ENCODE measurements around the gene SERHL2. TPM values are rescaled to one million over a fixed set of nuclear protein-coding genes. Genes with fewer than 3 reads are reported as not detected.
A peak's percentile ranks its signal among the peaks of the same experiment; 100 is the strongest.
"Not testable (repeated sequence)": the region's sequence is repeated elsewhere in the genome, so short reads cannot be mapped to it uniquely, and the experiment has no call there.

Gene SERHL2
- total RNA-seq, 1 donor from 2014 or later = 3.1 TPM

GRCh38 chr22:42560381-42560780 is 6.6 kb downstream of the SERHL2 start:
- no peaks in the 10 kb centered on the region for H3K9me3 ChIP-seq

GRCh38 chr22:42560781-42561180 is 7.0 kb downstream of the SERHL2 start:
- no peak overlapping the region for H3K4me3 ChIP-seq
- DNase-seq (ENCODE audit: low spot score in 2 of 2) = no peak
- TF ChIP-seq, protein P1, sequence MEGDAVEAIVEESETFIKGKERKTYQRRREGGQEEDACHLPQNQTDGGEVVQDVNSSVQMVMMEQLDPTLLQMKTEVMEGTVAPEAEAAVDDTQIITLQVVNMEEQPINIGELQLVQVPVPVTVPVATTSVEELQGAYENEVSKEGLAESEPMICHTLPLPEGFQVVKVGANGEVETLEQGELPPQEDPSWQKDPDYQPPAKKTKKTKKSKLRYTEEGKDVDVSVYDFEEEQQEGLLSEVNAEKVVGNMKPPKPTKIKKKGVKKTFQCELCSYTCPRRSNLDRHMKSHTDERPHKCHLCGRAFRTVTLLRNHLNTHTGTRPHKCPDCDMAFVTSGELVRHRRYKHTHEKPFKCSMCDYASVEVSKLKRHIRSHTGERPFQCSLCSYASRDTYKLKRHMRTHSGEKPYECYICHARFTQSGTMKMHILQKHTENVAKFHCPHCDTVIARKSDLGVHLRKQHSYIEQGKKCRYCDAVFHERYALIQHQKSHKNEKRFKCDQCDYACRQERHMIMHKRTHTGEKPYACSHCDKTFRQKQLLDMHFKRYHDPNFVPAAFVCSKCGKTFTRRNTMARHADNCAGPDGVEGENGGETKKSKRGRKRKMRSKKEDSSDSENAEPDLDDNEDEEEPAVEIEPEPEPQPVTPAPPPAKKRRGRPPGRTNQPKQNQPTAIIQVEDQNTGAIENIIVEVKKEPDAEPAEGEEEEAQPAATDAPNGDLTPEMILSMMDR (IDR thresholded peaks at IDR 0.05) = peak in 2 of 3 experiments; percentile 19 to 36
- no peaks in the 10 kb centered on the region for H3K9me3 ChIP-seq
- H3K36me3 ChIP-seq = no peaks in the 10 kb centered on the region
- no peak overlapping the region for H3K27ac ChIP-seq
- no peaks in the 10 kb centered on the region for H3K4me1 ChIP-seq
- intact Hi-C loops (cut with DNase I) = no loop called here
- no peaks in the 10 kb centered on the region for H3K27me3 ChIP-seq

More at GRCh38 chr22:42560381-42560780, 6.6 kb downstream of the SERHL2 start:
- Histone ChIP-seq H3K27ac (no peak overlapping the region), H3K4me3 (no peak overlapping the region), H3K27me3 (no peaks in the 10 kb centered on the region), H3K4me1 (no peaks in the 10 kb centered on the region), H3K36me3 (no peaks in the 10 kb centered on the region)
- DNase-seq (ENCODE audit: low spot score in 2 of 2) = no peak
- intact Hi-C loops (cut with DNase I) = no loop called here
- TF ChIP-seq, protein P1 (IDR thresholded peaks at IDR 0.05) = no peak

DNA sequence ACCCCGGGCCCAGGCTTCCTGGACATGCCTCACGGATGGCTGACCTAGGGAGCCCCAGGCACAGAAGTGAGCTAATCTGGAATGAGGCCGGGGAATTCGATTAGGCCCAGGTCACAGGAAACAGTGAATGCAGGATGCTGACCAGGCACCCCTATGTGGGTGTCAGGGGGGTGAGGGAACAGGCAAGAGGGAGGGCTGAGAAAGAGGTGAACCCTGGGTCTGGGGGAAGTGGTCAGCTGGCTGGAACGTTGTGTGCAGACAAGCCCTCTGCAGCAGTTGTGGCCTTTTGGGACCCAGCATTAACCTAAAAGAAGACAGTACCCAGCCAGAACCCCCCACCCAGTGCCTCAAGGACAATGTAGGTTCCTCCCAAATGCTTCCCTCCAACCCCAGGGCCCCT is 8.1 kb downstream of the SERHL2 start:
- intact Hi-C loops (cut with DNase I) = no loop called here
- Histone ChIP-seq H3K4me1 (no peaks in the 10 kb centered on the region), H3K4me3 (no peak overlapping the region), H3K36me3 (no peaks in the 10 kb centered on the region), H3K27ac (no peak overlapping the region), H3K9me3 (no peaks in the 10 kb centered on the region), H3K27me3 (no peaks in the 10 kb centered on the region)
- DNase-seq (ENCODE audit: low spot score in 2 of 2) = no peak
- TF ChIP-seq, protein P1 (IDR thresholded peaks at IDR 0.05) = no peak

DNA sequence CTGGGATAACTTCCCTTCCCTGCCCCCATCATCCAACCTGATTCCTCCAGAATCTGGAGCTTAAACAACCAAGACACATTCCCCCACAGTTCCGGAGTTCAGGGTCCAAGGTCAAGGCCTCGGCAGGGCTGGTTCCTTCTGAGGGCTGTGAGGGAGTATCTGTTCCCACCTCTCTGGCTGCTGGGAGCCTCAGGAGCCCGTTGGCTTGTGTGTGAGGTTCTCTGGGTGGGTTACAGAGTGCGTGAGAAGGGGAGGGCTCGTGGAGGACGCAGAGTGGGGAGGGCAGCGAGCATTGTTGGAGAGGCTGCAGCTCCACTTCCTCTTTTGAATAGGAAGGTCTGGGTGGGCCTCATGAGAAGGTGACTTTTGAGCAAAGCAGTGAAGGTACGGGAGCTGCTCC is 8.5 kb downstream of the SERHL2 start:
- Histone ChIP-seq H3K36me3 (no peaks in the 10 kb centered on the region), H3K4me3 (no peak overlapping the region), H3K27ac (no peak overlapping the region), H3K4me1 (no peaks in the 10 kb centered on the region), H3K27me3 (no peaks in the 10 kb centered on the region), H3K9me3 (no peaks in the 10 kb centered on the region)
- DNase-seq (ENCODE audit: low spot score in 2 of 2) = no peak
- TF ChIP-seq, protein P1 (IDR thresholded peaks at IDR 0.05) = no peak
- intact Hi-C loops (cut with DNase I) = no loop called here

DNA sequence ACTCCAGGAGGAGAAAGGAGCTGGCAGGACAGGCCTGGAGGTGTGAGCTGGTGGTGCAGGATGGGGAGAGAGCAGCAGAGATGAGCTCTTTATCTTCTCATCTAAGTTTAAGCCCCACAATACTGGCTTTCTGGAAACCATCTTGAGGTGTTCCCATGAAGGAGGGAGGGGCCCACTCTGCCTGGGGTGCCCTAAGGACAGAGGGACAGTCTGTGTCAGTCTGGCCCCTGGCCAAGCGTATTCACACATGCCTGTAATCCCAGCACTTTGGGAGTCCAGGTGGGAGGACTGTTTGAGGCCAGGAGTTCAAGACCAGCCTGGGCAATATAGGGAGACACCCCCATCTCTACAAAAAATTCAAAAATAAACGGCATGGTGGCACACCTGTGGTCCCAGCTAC is 8.9 kb downstream of the SERHL2 start:
- intact Hi-C loops (cut with DNase I) = no loop called here
- TF ChIP-seq, protein P1 (IDR thresholded peaks at IDR 0.05) = no peak
- DNase-seq (ENCODE audit: low spot score in 2 of 2) = no peak

DNA sequence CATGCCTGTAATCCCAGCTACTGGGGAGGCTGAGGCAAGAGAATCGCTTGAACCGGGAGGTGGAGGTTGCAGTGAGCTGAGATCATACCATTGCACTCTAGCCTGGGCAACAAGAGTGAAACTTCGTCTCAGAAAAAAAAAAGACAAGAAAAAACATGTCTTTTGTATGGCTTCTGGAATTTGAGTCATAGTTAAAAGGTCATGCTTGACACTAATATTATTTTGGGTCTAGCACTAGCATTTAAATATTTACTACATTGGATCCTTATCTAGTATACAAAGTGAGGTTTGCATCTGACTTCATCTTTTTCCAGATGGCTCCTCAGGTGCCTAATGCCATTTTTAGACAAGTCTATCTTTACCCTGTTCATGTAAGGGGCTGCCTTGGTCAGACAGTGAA is 10.2 kb downstream of the SERHL2 start:
- H3K36me3 ChIP-seq; H3K4me3 ChIP-seq; H3K4me1 ChIP-seq; H3K27me3 ChIP-seq; H3K27ac ChIP-seq; DNase-seq (ENCODE audit: low spot score in 2 of 2); intact Hi-C loops (cut with DNase I); H3K9me3 ChIP-seq: not testable (repeated sequence)

More for the DNA sequence above, 8.9 kb downstream of the SERHL2 start:
- Histone ChIP-seq H3K36me3 (no peaks in the 10 kb centered on the region), H3K4me3 (no peak overlapping the region), H3K9me3 (no peaks in the 10 kb centered on the region), H3K27me3 (no peaks in the 10 kb centered on the region), H3K27ac (no peak overlapping the region), H3K4me1 (no peaks in the 10 kb centered on the region)

Data from ascending aorta (tissue), 2 donors.